NK-92 (cell line): ENCODE measurements around the gene SNX22.

ENCODE experiments used
- DNase-seq: peaks from one replicate; lab custom pipeline; 2025; ENCODE audit not compliant: unreplicated experiment; lab: John Stamatoyannopoulos, UW

The SNX22 gene

GRCh38 chr15:64133623-64134344, 17.7 kb upstream of the SNX22 start:
- no peak for DNase-seq

- no peak for DNase-seq
Observed at GRCh38 chr15:64134345-64134829, 17.1 kb upstream of the SNX22 start.

GRCh38 chr15:64136347-64136746, 15.2 kb upstream of the SNX22 start:
- DNase-seq: no peak

- no peak for DNase-seq
Observed at GRCh38 chr15:64137226-64137833, 14.2 kb upstream of the SNX22 start.

- no peak for DNase-seq
Observed at GRCh38 chr15:64138331-64138941, 13.1 kb upstream of the SNX22 start.

- DNase-seq: no peak
Observed at GRCh38 chr15:64141798-64142512, 9.6 kb upstream of the SNX22 start.

- no peak for DNase-seq
Observed at GRCh38 chr15:64143276-64143675, 8.3 kb upstream of the SNX22 start.

- no peak for DNase-seq
Observed at GRCh38 chr15:64144192-64144564, 7.4 kb upstream of the SNX22 start.

GRCh38 chr15:64144565-64145281, 6.8 kb upstream of the SNX22 start:
- no peak for DNase-seq

- no peak for DNase-seq
Observed at GRCh38 chr15:64146041-64146440, 5.5 kb upstream of the SNX22 start.

- DNase-seq: no peak
Observed at GRCh38 chr15:64146520-64146884, 5.0 kb upstream of the SNX22 start.

GRCh38 chr15:64146885-64147681, 4.4 kb upstream of the SNX22 start:
- DNase-seq: no peak

- DNase-seq: no peak
Observed at GRCh38 chr15:64148168-64148567, 3.4 kb upstream of the SNX22 start.

- DNase-seq: no peak
Observed at GRCh38 chr15:64148581-64148980, 3.0 kb upstream of the SNX22 start.

GRCh38 chr15:64149424-64149823, 2.1 kb upstream of the SNX22 start:
- no peak for DNase-seq

- no peak for DNase-seq
Observed at GRCh38 chr15:64149893-64150578, 1.5 kb upstream of the SNX22 start.

GRCh38 chr15:64152507-64153387, 1.2 kb downstream of the SNX22 start:
- DNase-seq: no peak

GRCh38 chr15:64153480-64154367, 2.2 kb downstream of the SNX22 start:
- DNase-seq: peak; percentile 17
